ENCODE results near the gene LASP1NB.
A peak's percentile ranks its signal among the peaks of the same experiment; 100 is the strongest.
"Not testable (repeated sequence)": the region's sequence is repeated elsewhere in the genome, so short reads cannot be mapped to it uniquely, and the experiment has no call there.

The LASP1NB gene

DNA sequence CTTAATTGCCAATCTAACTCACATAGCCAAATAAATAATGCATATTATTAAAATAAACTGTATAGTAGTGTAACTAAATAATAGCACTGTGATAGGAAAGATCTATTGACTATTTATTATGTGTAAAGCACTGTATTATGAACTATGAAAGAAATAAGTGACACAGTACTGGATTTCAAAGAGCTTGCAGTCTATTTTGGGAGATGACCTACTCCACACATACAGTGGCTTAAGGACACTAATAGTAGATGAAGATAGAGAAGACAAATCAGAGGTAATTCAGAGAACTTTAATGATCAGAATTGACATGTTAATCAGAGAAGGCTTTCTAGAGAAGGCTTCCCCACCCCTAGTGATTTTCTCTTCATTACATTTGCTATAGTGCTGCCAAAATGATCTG lies 14.6 kb downstream of the LASP1NB start:
- DNase-seq (ENCODE audit: low read depth) = no peak
- in situ Hi-C loops (cut with HindIII; ENCODE audit: low pct_unique_long_range_greater_than_20kb, low sequenced_read_pairs) = no loop called here

DNA sequence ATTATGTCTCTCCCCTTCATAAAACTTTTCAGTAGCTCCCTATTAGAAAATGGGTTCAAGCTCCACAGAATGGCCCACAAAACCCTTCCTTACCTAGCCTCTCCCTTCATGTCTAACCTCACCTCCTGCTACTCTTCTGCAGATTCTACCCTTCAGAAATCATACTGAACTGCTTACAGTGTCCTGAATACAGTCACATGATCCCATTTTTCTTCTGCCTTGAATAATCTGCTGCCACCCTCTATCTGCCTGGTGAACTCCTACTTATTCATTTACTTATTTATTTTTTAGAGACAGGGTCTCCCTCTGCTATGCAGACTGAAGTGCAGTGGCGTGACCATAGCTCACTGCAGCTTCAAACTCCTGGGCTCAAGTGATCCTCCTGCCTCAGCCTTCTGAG lies 15.0 kb downstream of the LASP1NB start:
- in situ Hi-C loops (cut with HindIII; ENCODE audit: low pct_unique_long_range_greater_than_20kb, low sequenced_read_pairs) = no loop called here
- no peak for DNase-seq (ENCODE audit: low read depth)

GRCh38 chr17:38942696-38943334 lies 17.4 kb downstream of the LASP1NB start:
- in situ Hi-C loops (cut with HindIII; ENCODE audit: low pct_unique_long_range_greater_than_20kb, low sequenced_read_pairs) = no loop called here
- no peak for DNase-seq (ENCODE audit: low read depth)

DNA sequence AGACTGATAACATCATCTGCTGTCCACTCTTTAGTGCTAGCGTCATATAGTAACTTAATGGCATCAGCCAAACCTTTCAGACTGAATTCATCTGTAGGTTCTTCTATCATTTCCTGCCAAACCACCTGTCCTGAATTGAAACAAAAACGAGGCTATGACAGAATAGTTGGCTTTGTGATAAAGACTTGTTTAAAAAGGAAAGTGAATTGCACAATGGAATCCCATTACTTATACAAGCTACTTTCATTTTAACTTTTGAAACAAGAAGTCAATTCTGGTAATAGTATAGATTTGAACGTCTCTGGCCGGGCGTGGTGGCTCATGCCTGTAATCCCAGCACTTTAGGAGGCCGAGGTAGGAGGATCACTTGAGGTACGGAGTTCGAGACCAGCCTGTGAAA lies 18.2 kb downstream of the LASP1NB start:
- in situ Hi-C loops (cut with HindIII; ENCODE audit: low pct_unique_long_range_greater_than_20kb, low sequenced_read_pairs) = no loop called here
- no peak for DNase-seq (ENCODE audit: low read depth)

- DNase-seq (ENCODE audit: low read depth) = no peak
- in situ Hi-C loops (cut with HindIII; ENCODE audit: low pct_unique_long_range_greater_than_20kb, low sequenced_read_pairs) = no loop called here
Measured at GRCh38 chr17:38947189-38947588, 21.8 kb downstream of the LASP1NB start.

DNA sequence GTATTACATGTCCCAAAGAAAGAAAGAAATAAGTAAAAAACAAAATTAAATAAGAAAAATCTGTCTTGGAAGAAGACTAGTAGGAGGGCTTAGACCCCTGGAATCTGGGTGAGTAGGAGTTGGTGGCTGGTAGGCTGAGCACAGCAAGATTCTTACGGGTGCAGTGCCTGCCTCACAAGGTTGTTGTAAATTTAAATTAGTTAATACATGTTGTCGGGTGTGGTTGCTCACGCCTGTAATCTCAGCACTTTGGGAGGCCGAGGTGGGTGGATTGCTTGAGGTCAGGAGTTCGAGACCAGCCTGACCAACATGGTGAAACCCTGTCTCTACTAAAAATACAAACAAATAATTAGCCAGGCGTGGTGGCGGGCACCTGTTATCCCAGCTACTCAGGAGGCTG lies 28.4 kb downstream of the LASP1NB start:
- DNase-seq (ENCODE audit: low read depth); in situ Hi-C loops (cut with HindIII; ENCODE audit: low pct_unique_long_range_greater_than_20kb, low sequenced_read_pairs): not testable (repeated sequence)

GRCh38 chr17:38958326-38958725 lies 32.9 kb downstream of the LASP1NB start:
- in situ Hi-C loops (cut with HindIII; ENCODE audit: low pct_unique_long_range_greater_than_20kb, low sequenced_read_pairs) = no loop called here
- DNase-seq (ENCODE audit: low read depth) = no peak

GRCh38 chr17:38958756-38959155 lies 33.3 kb downstream of the LASP1NB start:
- in situ Hi-C loops (cut with HindIII; ENCODE audit: low pct_unique_long_range_greater_than_20kb, low sequenced_read_pairs) = no loop called here
- DNase-seq (ENCODE audit: low read depth) = no peak

- in situ Hi-C loops (cut with HindIII; ENCODE audit: low pct_unique_long_range_greater_than_20kb, low sequenced_read_pairs) = no loop called here
- no peak for DNase-seq (ENCODE audit: low read depth)
Measured at GRCh38 chr17:38959508-38959907, 34.1 kb downstream of the LASP1NB start.

DNA sequence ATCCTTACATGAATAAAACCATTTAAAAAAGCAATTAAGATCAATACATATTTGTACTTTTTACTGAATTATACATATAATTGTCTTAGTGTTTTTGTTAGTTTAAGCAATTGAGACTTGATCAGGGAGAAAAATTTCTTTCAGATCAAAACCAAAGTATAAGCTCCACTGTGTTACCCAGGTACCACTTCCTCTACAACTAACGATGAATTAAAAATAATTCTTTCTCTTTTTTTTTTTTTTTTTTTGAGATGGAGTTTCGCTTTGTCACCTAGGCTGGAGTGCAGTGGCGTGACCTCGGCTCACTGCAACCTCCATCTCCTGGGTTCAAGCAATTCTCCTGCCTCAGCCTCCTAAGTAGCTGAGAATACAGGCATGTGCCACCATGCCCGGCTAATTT lies 35.0 kb downstream of the LASP1NB start:
- in situ Hi-C loops (cut with HindIII; ENCODE audit: low pct_unique_long_range_greater_than_20kb, low sequenced_read_pairs) = no loop called here
- DNase-seq (ENCODE audit: low read depth) = no peak

DNA sequence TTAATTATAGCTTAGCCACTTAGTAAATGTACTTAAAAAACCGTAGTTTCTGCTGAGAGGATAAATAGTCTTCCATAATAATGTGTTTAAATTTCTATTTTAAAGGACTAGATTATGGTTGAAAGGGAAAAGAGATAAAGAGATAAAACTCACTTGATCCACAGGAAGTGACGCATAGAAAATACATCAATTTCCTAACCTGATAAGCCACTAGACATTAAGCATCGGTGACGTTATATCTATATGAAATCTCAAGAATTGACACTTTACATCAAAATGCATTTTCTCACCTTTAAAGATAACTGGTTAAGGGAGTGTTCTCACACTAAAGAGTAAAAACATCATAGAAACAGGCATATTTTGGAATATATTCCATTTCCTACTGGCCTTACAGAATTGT lies 36.0 kb downstream of the LASP1NB start:
- in situ Hi-C loops (cut with HindIII; ENCODE audit: low pct_unique_long_range_greater_than_20kb, low sequenced_read_pairs) = no loop called here
- no peak for DNase-seq (ENCODE audit: low read depth)

- peak; percentile 49 for DNase-seq (ENCODE audit: low read depth)
- in situ Hi-C loops (cut with HindIII; ENCODE audit: low pct_unique_long_range_greater_than_20kb, low sequenced_read_pairs) = no loop called here
Measured at GRCh38 chr17:38967290-38967738, 41.9 kb downstream of the LASP1NB start, which contains the start of gene FBXO47. Gene FBXO47, minus strand, starts transcription at chr17:38967403. Its CDS starts 4,378 bp downstream, at chr17:38963025.

- no peak for DNase-seq (ENCODE audit: low read depth)
- in situ Hi-C loops (cut with HindIII; ENCODE audit: low pct_unique_long_range_greater_than_20kb, low sequenced_read_pairs) = no loop called here
Measured at GRCh38 chr17:38969281-38969680, 43.9 kb downstream of the LASP1NB start.

- DNase-seq (ENCODE audit: low read depth) = peak; percentile 27
- in situ Hi-C loops (cut with HindIII; ENCODE audit: low pct_unique_long_range_greater_than_20kb, low sequenced_read_pairs) = no loop called here
Measured at GRCh38 chr17:38970128-38970527, 44.7 kb downstream of the LASP1NB start.

DNA sequence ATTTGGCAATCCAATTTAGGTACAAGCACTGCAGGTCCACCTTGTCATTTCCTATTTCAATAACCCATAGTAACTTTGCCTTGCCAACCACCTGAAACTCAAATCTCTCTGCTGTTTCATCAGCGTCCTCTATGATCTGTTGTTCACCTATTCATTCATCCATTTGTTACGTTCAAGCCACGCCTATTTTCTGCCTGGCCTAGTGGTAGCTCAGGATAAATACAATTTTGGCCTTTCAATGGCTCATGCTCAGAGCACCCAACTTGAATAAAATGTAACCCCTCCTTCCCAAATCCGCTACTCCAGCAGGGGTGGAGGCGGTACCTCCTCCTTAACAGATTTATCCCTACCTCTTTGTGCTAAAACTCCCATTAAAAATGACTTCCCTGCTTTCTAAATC lies 45.4 kb downstream of the LASP1NB start:
- in situ Hi-C loops (cut with HindIII; ENCODE audit: low pct_unique_long_range_greater_than_20kb, low sequenced_read_pairs) = no loop called here
- no peak for DNase-seq (ENCODE audit: low read depth)

- in situ Hi-C loops (cut with HindIII; ENCODE audit: low pct_unique_long_range_greater_than_20kb, low sequenced_read_pairs) = not testable (repeated sequence)
Measured at GRCh38 chr17:38976187-38976551, 50.8 kb downstream of the LASP1NB start.

DNA sequence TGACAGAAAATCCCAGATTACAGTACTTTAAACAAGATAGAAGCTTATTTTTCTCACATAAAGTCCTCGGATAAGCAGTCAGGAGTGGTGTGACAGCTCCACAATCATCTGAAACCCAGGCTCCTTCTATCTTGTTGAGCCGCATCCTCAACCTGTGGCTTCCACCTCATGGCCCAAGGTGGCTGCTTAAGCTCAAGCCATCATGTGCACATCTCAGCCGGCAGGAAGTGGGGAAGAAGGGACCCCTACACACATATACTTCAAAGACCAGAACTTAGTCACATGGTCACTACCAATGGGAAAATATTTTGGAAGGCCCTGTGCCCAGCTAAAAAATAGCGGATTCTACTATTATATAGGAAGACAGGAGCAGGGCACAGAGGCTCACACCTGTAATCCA lies 52.8 kb downstream of the LASP1NB start:
- in situ Hi-C loops (cut with HindIII; ENCODE audit: low pct_unique_long_range_greater_than_20kb, low sequenced_read_pairs) = no loop called here
- DNase-seq (ENCODE audit: low read depth) = no peak

More at GRCh38 chr17:38976187-38976551, 50.8 kb downstream of the LASP1NB start:
- not testable (repeated sequence) for DNase-seq (ENCODE audit: low read depth)
